ENCODE measurements around the gene TTLL1.
"Not testable (repeated sequence)": the region's sequence is repeated elsewhere in the genome, so short reads cannot be mapped to it uniquely, and the experiment has no call there.

Gene TTLL1

DNA sequence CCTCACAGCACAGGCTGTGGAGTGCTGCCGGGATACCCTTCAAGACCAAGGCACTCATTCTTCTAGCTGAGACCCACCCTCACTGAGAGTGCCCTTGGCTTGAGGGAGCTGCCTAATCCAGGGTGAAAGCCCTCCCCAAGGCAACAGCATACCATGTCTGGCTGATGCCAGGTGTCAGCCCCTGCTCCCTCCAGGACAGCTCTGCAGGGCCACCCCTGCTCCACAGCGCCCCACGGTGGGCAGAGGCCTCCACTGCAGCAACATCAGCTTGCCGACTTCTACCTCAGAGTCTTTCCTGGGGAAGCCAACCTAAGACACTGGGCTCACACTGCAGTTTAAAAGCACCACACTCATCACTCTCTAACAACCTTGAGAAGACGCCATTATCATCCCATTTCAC lies 29.0 kb downstream of the TTLL1 start:
- DNase-seq: peak; percentile 68

- no peak for DNase-seq
Observed at GRCh38 chr22:43057641-43058040, 31.6 kb downstream of the TTLL1 start.

DNA sequence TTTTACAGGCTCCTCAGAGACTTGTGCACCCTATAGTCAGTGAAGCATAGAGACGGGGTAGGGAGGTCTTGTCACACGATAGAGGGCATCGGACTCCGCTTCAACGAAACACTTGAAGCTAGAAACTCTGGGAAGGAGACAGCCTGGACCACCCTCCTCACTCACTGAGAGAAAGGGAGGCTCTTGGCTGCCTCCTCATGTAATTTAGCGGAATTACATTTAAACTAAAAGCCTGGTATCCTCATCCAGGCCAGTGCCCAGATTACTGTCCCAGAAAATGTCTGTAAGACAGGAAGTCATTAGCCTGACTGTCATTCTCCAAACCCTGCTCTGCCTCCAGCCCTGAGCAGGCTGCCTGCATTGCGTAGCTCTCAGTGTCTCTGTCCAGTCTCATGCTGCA lies 36.0 kb downstream of the TTLL1 start:
- no peak for DNase-seq

- no peak for DNase-seq
Observed at GRCh38 chr22:43050995-43051394, 38.2 kb downstream of the TTLL1 start.

DNA sequence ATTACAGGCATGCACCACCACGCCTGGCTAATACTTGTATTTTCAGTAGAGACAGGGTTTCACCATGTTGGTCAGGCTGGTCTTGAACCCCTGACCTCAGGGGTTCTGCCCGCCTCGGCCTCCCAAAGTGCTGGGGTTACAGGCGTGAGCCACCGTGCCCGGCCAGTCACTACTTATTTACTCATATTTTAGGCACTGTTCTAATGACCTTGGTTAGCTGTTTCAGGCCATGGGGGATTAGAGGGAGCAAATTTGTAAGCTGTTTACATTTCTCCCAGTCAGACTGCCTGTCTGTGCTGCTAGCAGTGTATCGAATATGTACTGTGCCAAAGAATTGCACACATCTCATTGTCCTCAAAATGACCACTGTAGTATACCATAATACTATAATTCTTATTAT lies 41.6 kb downstream of the TTLL1 start:
- DNase-seq: no peak

GRCh38 chr22:43044290-43044712 lies 44.9 kb downstream of the TTLL1 start:
- DNase-seq: no peak

GRCh38 chr22:43042101-43042780 lies 47.0 kb downstream of the TTLL1 start:
- peak; percentile 75 for DNase-seq

DNA sequence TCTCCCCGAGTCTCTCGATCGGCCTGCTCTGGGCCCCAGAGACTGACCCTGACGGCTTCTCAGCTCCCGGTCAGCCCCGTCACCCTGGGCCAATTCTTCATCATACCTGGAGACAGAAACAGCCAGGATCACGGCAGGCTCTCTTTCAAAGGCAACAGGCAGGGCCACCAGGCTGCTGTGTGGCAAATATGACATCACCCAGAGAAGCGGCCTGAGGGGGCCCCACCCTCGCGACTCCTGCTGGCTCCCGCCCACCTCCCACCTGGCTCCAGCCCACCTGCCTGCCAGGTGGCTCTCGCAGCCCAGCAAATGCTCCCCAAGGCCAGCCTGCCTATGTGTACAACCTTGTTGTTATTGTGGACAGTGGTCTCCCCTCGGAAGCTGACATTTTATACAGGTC lies 49.4 kb downstream of the TTLL1 start:
- no peak for DNase-seq

DNA sequence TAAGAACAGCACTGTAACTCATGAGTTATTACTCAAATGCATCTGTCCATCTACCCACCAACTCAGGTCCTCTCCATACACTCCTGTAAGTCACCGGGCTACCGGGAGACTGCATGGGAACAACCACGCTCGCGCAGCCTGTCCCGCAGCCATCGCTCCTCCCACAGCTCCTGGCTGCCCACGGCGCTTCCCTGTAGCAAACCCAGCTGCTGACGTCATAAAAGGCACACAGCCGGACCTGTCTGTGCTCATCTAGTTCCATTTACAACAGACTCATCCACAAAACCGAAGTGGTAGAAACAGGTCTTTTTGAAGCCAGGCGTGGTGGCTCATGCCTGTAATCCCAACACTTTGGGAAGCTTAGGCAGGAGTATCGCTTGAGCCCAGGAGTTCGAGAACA lies 50.9 kb downstream of the TTLL1 start:
- no peak for DNase-seq

DNA sequence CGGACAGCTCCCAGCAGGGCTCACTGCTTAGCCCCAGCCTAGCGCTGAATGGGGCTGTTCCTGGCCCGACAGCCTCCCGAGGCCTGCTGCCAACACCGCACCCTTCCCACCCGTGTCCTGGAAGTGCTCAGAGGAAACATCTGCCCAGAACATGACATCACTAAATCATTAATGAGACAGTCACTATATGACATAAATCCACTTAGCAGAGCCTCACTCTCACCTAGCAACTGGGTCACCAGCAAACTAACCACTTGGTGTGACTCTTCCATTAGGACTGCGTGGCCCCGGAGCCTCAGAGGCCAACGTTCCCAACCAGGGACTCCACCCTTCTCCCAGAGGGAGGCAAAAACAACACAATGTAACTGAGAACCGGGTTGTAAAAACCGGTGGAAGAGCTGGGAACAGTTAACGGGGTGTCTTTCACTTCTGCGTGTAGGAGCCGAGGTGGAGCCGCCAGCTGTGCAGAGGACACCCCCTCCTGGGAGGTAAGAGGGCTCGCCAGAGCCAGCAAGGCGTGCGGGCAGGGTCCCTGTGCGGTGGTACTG lies 52.8 kb downstream of the TTLL1 start:
- DNase-seq: no peak

GRCh38 chr22:43035250-43035649 lies 53.9 kb downstream of the TTLL1 start:
- DNase-seq: no peak

DNA sequence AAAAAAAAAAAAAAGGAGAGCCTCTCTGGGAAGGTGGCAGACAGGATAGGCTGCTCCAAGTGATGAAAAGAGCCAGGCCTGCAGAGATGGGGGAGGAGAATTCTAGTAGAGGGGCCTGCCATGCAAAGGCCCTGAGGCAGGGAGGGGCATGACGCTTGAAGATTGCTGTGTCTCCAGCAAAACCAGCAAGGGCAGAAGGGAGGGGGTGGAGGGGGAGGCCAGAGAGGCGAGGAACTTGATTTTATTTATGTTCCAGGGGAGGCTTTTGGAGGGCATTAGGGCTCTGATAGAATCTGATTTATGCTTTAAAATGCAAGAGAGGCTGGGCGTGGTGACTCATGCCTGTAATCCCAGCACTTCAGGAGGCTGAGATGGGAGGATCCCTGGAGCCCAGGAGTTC lies 57.6 kb downstream of the TTLL1 start:
- DNase-seq: no peak

- no peak for DNase-seq
Observed at GRCh38 chr22:43018615-43019014, 70.6 kb downstream of the TTLL1 start.

DNA sequence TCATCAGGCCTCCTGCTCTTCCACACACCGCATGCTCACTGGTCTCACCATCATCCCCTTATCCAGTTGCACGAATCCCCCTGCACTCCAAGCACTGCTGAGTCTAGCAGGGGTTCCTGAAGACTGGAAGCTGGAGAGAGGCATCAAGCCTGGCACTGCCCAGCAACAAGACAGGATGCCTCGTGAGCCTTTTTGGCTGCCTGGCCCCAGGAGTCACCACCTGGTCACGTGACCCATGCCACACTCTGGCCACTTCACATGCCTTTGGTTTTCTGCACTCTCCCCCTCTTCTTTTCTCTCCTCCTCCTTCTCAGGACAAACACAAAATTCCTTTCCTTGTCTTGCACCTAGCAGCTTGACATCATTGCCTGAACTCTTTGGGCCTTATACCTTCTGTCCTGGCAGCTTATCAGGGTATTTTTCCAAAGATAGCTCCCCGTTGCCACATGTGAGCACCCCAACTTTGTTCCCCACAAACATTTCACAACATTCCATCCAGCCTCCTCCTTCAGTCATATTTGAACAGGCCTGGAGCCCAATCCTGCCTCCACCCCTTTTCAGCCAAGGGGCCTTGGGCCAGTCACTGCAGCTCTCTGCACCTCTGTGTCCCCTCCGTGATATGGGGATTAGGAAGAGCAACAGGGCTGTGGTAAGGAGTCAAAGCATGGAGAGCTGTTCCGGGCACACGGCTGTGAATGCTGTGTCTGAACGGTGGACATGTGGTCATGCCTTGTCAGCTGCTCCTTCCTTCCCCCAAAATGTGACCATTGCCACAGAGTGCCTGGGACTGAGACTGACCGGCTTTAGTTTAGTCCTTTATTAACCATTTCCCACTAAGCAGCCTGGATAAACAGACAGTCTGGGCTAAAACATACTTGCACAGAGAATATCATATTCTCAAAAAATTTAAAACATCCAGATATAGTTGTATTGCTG lies 71.4 kb downstream of the TTLL1 start:
- no peak for DNase-seq

DNA sequence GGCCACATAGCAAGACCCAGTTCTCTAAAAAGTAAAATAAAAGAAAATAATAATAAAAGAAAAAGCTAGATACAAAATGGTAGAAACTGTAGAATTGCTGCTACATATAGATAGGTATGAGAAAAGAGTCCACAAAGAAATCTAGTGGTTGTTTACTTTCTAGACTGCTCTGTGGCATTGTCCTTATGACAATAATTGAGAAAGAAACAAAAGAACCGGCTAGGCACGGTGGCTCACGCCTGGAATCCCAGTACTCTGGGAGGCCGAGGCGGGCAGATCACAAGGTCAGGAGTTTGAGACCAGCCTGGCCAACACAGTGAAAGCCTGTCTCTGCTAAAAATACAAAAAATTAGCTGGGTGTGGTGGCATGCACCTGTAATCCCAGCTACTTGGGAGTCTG lies 73.0 kb downstream of the TTLL1 start:
- DNase-seq: not testable (repeated sequence)

GRCh38 chr22:43015677-43016042 lies 73.5 kb downstream of the TTLL1 start:
- DNase-seq: no peak

DNA sequence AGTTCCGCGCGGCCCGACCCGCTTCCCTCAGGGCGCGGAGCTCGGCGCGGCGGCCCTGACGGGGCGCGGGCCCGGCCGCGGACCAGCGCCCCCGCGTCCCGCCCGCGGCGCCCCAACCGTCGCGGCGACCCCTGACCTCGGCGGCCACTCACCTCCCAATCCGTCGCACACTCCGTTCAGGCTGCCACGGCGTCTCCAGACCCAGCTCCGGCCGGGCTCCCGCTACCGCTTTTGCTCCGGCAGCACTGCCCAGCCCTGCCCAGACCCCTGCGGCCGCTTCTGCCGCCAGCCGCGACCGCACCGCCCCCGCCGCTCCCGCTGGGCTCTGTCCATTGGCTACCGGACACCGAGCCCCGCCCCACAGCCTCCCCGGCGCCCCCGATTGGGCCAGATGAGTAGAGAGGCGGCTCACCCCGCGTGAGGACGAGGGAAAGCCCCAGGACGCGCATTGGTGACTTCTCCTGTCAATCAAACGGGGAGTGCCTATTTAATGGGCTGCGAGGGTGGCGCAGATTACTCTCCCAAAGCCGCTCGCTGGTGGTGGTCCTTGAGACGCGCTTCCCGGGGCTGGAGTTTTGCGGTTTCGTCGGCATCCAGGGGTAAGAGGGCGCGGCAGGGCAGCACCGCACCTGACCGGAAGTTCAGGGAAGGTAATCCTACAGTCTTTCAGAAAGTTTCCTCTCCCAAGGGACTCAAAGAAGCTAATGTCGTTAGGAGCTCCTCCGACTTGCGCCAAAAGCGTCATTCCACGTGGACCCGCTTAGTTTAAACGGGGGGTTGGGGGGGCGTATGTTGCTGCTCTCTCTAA lies 74.1 kb downstream of the TTLL1 start, which contains the start of gene PACSIN2:
Gene PACSIN2 (minus strand): TSS at position 281 of the 808 bp plus-strand sequence. CDS start 103,069 bp downstream, outside the sequence.
- peak; percentile 99 for DNase-seq

DNA sequence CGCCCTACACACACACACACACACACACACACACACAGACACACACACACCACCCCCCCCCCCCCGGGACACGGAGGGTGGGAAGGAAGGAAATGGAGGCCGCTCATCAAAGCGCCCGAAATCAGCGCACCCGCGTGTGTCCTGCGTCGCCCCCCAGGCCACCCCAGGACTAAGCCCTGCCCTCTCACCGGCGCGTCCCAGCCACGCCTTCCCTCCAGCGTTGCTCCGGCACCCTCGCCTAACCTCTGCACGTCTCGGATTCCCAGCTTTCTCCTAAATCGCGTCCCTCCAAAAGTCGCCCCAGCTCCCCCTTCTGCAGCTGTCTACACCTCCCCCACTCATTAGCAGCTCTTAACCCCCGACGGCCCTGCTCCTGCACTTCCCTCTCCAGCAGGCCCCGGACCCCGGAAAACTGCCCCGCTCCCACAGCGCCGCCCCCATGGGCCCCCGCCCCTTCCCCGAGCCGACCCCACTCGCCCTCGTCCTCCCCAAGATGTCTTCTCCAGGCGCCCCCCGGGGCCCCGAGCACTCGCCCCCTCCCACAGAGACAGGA lies 74.8 kb downstream of the TTLL1 start:
- peak; percentile 51 for DNase-seq

DNA sequence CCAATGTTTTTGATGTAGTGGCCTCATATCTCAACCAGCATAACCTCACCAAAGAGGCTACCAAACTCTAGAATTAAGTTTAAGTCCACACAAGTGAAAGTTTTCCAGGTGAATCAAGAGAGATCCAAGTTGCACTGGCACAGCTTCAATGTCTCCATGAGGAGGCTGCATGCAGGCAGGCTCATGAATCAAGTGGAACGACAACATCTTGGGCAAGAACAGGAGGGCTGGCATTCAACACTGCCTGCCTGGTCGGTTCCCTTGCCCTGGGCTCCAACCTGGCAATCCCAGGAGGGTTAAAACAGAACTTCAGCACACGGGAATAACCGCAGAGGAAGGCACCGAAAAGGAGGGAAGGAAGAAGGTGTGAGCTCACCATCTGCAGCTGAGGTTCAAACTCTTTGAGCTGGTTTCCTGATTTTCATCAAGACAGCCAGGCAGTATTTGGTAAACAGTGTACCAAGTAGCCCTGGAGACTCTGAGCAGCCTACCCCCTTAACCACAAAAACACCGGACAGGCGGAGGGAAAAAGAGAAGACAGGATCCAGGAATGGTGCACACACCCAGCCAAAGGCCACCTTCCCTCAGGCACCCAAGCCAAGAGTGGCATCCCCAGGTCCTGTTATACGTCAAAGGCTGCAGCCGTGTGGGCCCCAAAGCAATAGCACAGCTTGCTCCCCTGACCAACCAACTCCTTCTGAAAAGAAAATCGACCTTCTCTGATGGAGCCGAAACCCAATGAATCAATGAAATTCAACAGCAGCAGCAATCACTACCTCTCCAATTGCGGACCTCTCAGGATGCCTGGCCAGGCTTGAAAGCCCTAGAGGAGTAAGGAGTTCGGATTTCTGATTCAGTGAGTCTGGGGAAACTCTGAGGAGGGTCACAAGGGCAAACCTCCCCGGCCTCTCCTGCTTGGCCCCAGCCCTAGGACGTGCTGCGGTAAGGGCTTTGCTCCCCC lies 75.6 kb downstream of the TTLL1 start:
- DNase-seq: no peak

DNA sequence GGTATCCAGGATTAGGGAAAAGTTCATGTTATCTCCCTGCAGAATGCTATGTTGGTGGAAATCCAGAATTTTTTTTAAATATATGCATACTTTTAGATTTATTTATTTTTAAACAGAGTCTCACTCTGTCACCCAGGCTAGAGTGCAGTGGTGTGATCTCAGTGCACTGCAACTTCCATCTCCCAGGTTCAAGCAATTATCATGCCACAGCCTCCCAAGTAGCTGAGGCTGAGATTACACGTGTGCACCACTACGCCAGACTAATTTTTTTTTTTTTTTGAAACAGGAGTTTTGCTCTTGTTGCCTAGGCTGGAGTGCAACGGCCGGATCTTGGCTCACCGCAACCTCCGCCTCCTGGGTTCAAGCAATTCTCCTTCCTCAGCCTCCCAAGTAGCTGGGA lies 76.8 kb downstream of the TTLL1 start:
- no peak for DNase-seq

DNA sequence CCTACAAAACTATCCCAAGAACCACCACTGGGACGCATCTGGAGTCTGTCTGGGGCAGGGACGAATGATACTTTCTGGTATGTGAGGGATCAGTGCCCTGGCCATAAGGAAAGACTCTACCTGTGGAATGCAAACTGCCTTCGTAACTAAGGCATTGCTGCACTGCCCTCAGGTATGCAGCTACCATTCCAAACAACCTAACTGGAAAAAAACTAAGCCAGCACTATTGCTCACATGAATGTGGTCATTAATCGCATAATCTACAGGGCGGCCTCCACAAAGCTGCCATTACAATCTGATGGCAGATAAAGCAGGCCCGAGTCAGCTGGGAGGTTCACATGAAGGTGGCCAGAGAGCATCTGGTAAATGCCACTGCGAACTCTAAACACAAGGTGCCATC lies 78.1 kb downstream of the TTLL1 start:
- no peak for DNase-seq
